SU-DHL-6 (cell line): ENCODE results near the gene TSACC.

Experiments
- CTCF ChIP-seq: fragments of 200-600 bp; sonication (generic); IDR thresholded peaks from one replicate; pipeline ENCODE4 v1.5.1; 2017; ENCODE audit warnings: antibody characterized with exemption, mild to moderate bottlenecking, low read length, moderate library complexity; ENCODE audit not compliant: insufficient read depth, poor library complexity, severe bottlenecking
- EZH2phosphoT487 ChIP-seq: fragments of 200-600 bp; sonication (generic), shearing (Covaris generic); conservative IDR thresholded peaks from 2 replicates; pipeline ENCODE4 v1.6.1; 2018; ENCODE audit warnings: mild to moderate bottlenecking, antibody characterized with exemption, low read length, moderate library complexity, mixed read lengths

- TF ChIP-seq CTCF (no peak), EZH2phosphoT487 (no peak)
These were observed 1.1 kb upstream of the TSACC start for GRCh38 chr1:156337052-156337887.
